Activated CD8-positive, alpha-beta memory T cell treated with anti-CD3 and anti-CD28 coated beads, Interleukin-2, amount 50 U/mL, for 24 hours (primary cell): ENCODE measurements around the gene MAN2C1.
A peak's percentile ranks its signal among the peaks of the same experiment; 100 is the strongest.
"Not testable (repeated sequence)": the region's sequence is repeated elsewhere in the genome, so short reads cannot be mapped to it uniquely, and the experiment has no call there.

ENCODE experiments used
- DNase-seq: peaks from one replicate; pipeline ENCODE4 v3.0.0-alpha.2; 2020; ENCODE audit errors: extremely low read depth

MAN2C1 gene

GRCh38 chr15:75346796-75347221, 21.6 kb downstream of the MAN2C1 start, which contains the start of gene NEIL1:
Gene NEIL1, plus strand, starts transcription at chr15:75347039. Its CDS starts 1,867 bp downstream, at chr15:75348906.
- DNase-seq, result no peak

DNA sequence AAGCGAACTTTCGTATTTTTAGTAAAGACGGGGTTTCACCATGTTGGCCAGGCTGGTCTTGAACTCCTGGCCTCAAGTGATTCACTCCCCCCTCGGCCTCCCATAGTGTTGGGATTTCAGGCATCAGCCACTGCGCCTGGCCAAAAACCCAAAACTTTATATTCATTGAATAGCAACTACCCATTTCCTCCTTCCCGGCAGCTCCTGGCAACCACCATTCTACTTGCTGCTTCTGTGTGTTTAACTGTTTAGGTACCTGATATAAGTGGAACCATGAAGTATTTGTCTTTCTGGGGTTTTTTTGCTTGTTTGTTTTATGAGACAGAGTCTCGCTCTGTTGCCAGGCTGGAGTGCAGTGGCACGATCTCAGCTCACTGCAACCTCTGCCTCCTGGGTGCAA, 24.5 kb downstream of the MAN2C1 start:
- not testable (repeated sequence) for DNase-seq

GRCh38 chr15:75342221-75342620, 26.2 kb downstream of the MAN2C1 start:
- no peak for DNase-seq

- DNase-seq, result no peak
These were observed 28.7 kb downstream of the MAN2C1 start for GRCh38 chr15:75339531-75340240.

DNA sequence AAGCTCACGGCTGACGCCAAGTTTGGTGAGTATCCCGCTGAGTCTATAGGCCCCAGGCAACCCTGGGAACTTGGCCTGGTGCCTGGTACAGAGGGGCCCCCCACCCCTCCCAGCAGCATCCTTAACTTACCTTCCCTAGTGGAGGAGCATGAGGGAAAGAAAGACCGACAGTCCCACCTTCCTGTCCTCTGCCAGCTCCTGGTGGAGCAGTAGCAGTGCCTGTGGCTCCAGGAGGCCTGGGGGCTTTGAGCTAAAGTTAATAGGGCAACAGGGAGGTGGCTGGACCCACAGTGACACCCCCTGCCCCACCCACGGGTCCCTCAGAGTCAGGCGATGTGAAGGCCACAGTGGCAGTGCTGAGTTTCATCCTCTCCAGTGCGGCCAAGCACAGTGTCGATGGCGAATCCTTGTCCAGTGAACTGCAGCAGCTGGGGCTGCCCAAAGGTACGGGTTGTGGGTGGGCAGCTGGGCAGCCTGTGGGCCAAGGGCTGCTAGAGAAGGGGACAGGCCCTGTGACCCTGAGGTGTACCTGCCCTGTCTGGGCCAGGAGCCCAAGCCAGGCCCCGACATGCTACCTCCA, 29.7 kb downstream of the MAN2C1 start:
- no peak for DNase-seq

DNA sequence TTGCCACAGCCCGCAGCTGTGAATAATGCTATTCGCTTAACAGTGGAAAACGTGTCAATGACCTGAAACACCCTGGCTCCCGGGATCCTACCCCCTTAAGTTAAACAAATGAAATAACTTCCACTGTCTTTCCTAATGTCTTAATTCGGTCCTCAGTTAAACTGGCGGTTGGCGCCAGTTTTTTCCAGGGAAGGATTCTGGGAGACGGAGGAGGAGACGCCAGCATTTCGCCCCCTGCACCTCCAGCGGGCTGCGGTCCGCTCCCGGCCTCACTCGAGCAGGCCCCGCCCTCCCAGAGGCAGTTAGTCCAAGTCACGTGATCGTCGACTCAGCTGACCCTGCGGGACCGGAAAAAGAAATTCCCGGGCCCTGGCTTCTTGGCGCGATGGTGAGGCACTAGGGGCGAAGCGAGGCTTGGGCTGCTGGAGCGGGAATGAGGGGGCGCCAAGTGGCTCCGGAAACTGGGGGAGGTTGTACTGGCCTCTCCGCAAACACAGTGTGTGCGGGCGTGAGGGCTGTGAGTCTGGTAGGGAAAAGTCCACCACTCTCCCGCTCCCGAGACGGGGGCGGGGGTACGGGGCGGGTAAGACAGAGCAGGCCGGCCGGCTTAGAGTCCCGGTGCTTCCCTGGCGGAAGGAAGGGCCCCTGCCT, 32.6 kb downstream of the MAN2C1 start, which contains the start of gene COMMD4:
COMMD4 (plus strand) TSS at position 359 of the 651 bp plus-strand sequence; CDS start at position 386, 27 bp downstream.
- peak; percentile 75 for DNase-seq

DNA sequence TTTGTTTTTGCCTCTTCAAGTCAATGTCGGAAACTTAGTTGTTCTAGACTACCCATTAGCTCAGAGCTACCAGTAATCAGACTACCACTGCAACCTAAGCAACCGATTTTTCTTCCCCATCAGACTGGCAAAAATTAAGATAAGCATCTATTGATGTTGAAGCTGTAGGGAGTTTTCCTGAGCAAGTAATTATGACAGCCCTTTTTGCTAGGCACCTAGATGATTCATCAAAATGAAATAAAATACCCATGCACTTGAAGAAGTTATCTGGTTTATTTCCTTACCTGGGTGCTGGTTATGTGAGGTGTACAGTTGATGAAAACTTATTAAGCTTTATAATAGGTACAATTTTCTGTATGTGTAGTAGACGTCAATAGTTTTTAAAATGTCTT, 33.1 kb downstream of the MAN2C1 start:
- no peak for DNase-seq

DNA sequence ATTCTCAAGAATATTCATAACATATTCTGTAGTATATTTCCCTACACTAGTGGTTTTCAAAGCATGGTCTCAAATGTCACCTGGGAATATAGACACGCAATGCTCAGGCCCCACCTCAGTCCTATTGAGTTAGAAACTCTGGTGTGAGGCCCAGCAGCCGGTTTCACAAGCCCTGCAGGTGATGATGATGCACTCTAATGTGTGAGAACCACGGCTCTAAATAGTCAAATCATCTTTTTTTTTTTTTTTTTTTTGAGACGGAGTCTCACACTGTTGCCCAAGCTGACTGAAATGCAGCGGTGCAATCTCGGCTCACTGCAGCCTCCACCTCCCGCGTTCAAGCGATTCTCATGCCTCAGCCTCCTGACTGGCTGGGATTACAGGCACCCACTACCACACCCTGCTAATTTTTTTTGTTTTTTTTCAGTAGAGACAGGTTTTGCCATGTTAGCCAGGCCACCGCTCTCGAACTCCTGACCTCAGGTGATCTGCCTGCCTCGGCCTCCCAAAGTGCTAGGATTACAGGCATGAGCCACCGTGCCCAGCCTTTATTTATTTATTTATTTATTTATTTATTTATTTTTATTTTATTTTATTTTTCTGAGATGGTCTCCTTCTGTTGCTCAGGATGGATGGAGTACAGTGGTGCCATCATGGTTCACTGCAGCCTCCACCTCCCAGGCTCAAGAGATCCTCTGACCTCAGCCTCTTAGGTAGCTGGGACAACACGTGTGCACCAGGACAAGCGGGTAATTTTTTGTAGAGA, 34.6 kb downstream of the MAN2C1 start:
- DNase-seq, result not testable (repeated sequence)

GRCh38 chr15:75332093-75332492, 36.3 kb downstream of the MAN2C1 start:
- not testable (repeated sequence) for DNase-seq

DNA sequence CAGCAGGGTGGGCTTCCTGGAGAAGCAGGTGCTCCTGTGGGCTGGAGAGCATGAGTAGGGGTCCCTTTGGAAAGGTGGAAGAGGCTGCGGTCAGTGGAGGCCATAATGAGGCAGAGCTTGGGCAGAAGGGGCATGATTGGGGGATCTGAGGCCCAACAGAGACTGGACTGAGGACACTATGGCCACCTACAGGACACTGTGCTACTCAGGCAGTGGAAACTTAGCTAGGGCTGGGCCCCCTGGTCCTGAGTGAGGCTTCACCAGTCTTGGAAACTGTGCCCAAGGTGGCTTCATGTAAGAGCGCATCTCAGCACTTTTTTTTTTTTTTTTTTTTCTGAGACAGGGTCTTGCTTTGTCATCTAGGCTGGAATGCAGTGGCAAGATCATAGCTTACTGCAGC, 38.8 kb downstream of the MAN2C1 start:
- DNase-seq, result no peak

GRCh38 chr15:75328493-75329314, 39.7 kb downstream of the MAN2C1 start:
- DNase-seq, result no peak

GRCh38 chr15:75327491-75327890, 40.9 kb downstream of the MAN2C1 start:
- no peak for DNase-seq

- DNase-seq, result no peak
These were observed 41.4 kb downstream of the MAN2C1 start for GRCh38 chr15:75327005-75327404.

DNA sequence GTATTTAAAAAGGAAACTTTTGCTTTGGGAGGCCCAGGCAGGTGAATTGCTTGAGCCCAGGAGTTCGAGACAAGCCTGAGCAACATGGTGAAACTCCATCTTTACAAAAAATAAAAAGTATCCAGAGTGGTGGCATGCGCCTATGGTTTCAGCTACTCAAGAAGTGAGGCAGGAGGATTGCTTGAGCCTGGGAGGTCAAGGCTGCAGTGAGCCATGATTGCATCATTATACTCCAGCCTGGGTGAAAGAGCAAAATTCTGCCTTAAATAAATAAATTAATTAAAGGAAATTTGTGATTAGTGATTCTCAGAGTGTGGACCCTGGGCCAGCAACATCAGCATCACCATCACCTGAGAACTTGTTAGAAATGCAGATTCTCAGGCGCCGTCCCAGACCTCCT, 42.5 kb downstream of the MAN2C1 start:
- DNase-seq, result no peak

DNA sequence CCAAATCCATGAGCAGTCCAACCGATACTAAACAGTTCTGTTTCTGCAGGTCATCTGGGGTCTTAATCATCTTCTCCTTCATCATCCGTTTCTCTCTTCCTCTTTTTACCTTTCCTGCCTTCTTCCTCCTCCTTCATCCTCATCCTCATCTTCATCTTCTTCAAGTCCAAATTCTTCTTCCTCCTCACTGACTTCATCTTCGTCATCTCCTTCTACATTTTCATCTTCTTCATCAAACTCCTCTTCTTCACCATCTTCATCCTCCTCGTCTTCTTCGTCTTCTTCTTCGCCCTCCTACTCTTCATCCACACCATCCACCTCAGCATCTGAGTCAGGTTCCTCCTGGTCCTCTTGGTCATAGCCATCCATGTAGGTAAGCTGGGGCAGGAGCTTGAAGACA, 46.7 kb downstream of the MAN2C1 start:
- DNase-seq, result no peak

DNA sequence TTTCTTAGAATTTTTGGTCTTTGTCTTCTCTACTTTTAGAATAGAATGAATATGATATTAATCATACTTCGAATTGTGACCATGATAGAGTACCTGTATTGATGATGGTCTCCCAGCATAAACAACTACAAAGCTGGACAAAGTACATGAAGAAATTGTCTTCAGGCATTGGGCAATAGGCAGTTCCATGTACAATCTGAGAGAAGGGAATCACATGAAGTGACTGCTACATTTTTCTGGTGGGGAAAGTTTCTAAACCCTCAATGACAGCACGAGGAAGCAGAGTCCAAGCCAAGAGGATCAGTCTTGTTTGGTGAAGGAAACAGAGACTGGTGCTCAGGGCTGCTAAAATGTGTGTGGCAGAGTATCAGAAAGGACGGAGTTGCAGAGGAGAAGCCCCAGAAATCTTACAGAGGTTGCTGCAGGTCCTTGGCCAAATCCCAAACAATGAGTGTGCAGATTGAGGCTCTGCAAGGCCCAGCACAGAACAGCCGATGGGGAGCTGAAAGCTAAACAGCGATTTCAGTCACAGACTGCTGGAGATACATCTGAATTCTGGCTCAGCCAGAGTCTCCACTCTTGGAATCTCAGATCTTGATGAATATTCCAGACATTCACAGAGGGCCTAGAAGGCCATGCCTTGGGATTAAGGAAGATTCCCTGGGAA, 49.0 kb downstream of the MAN2C1 start:
- not testable (repeated sequence) for DNase-seq

GRCh38 chr15:75314552-75315290, 53.7 kb downstream of the MAN2C1 start:
- no peak for DNase-seq

- DNase-seq, result no peak
These were observed 55.1 kb downstream of the MAN2C1 start for GRCh38 chr15:75313116-75313845.

GRCh38 chr15:75312548-75312947, 55.9 kb downstream of the MAN2C1 start:
- DNase-seq, result not testable (repeated sequence)
